ENCODE data around the gene ANKRD13D.

- no peak for TF ChIP-seq POLR2A (IDR thresholded peaks at IDR 0.05; ENCODE audit: low read depth, low read length)
- TF ChIP-seq POLR2AphosphoS5 (IDR thresholded peaks at IDR 0.05; ENCODE audit: low read depth, low read length): no peak
- no peak for TF ChIP-seq PAX5 (IDR thresholded peaks at IDR 0.05; ENCODE audit: insufficient read depth, low read length, severe bottlenecking)
Observed at GRCh38 chr11:67271541-67272284, 17.4 kb upstream of the ANKRD13D start.

Data from GM12891 (cell line).